Measurements from ENCODE around the gene LRIT3. TPM values are rescaled to one million over a fixed set of nuclear protein-coding genes. Genes with fewer than 3 reads are reported as not detected.
"Not testable (repeated sequence)": the region's sequence is repeated elsewhere in the genome, so short reads cannot be mapped to it uniquely, and the experiment has no call there.

Gene LRIT3
- total RNA-seq, 2 experiments from 2014 or later, result 0.17 TPM; not detected in 1

DNA sequence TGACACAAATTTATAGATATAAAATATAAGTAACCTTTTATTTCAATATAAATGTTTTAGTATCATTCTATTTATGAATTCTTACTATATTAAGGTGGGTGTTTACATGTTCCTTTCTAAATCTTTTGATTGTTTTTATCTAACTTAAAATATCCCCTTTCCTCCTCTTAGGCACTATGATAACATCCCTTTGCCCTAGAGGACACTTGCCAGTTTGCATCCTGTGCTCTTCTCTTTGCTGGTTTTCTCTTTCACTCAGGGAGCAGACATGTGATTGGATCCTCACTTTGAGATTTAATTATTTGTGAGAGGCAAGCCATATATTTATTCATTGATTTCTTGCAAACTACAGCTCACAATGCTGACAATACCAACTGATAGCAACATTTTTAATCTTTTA is 16.2 kb downstream of the LRIT3 start:
- no peaks in the 10 kb centered on the region for H3K4me1 Mint-ChIP-seq
- no peaks in the 10 kb centered on the region for H3K27me3 Mint-ChIP-seq
- peaks cover 2% of the 10 kb centered on the region for H3K9me3 Mint-ChIP-seq
- no peak overlapping the region for H3K27ac Mint-ChIP-seq
- POLR2A ChIA-PET, result no interaction called here
- H3K36me3 Mint-ChIP-seq, result no peaks in the 10 kb centered on the region
- H3K4me3 Mint-ChIP-seq, result no peak overlapping the region
- ATAC-seq (ENCODE audit: low read depth) (no peak), DNase-seq (no peak)

DNA sequence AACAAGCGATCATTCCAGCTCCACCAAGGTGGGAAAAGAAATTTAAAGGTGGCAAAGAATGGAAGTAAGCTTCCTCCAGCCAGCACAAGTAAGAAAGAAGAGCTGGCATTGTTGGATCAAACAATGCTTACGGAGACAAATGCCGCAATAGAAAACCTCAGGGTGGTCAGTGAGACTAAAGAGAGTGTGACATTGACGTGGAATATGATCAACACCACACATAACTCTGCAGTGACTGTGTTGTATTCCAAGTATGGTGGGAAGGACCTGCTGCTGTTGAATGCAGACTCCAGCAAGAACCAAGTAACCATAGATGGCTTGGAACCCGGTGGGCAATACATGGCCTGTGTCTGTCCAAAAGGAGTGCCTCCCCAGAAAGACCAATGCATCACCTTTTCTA is 22.2 kb downstream of the LRIT3 start:
- ATAC-seq (ENCODE audit: low read depth) (no peak), DNase-seq (no peak)
- Mint-ChIP-seq H3K9me3 (no peaks in the 10 kb centered on the region), H3K36me3 (no peaks in the 10 kb centered on the region), H3K4me1 (no peaks in the 10 kb centered on the region), H3K27me3 (no peaks in the 10 kb centered on the region), H3K27ac (no peak overlapping the region), H3K4me3 (no peak overlapping the region)
- POLR2A ChIA-PET, result no interaction called here

DNA sequence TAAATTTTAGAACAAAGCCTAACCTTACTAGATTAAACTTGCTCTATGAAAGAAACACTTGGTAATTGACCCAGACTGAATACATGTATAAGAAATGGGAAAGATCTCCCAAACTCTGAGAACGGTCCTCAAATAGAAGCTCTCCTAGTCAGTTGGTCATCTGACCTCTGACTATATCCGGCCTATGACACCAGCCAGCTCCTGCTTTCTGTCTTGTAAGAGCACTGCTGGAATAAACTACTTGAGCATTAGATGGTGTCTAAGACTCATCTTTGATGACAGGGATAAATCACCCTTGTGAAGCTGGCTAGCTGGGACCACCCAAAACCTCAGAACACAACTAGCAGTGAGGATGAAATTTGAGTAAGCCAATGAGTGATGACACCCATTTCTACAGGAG is 24.2 kb downstream of the LRIT3 start:
- POLR2A ChIA-PET, result interaction anchor here (0.5 kb wide), 1 partner anchor 172 kb away, joined by 5 read pairs; no protein-coding TSS in a partner anchor
- Mint-ChIP-seq H3K27ac (no peak overlapping the region), H3K4me1 (no peaks in the 10 kb centered on the region), H3K4me3 (no peak overlapping the region), H3K27me3 (no peaks in the 10 kb centered on the region), H3K36me3 (no peaks in the 10 kb centered on the region), H3K9me3 (no peaks in the 10 kb centered on the region)
- DNase-seq, result no peak
- no peak for ATAC-seq (ENCODE audit: low read depth)

DNA sequence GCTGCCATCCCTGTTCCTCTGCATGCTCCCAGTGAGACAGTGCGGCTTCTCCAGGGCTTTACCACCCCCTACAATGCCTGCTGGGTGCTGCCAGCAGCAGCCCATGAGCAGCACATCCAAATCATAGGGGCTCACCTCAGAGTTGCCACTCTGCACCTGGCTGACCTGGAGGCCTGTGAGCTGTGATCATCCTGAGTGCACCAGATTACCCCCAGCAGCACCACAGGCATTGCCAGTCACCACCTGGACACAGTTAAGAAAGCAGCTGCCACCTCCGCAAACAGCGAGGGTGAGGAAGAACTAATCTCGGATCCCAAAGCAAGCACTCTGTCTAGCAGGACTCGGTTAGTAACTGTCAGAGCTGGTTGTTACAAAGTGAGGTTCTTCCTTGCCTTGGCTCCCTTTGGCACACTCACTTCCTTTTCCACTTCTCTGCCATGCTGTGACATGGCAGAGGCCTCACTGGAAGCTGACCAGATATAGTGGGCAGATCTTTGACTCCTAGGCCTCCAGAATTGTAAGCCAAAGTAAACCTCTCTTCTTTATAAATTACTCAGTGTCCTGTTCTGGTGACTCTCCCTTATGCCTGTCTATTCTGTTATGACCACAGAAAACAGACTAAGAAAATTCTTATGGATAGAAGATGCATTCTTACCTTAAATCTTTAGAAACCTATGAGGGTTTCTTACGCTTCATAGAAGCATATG is 25.2 kb downstream of the LRIT3 start:
- no peak overlapping the region for H3K27ac Mint-ChIP-seq
- no peak for ATAC-seq (ENCODE audit: low read depth)
- H3K9me3 Mint-ChIP-seq, result no peaks in the 10 kb centered on the region
- no peak overlapping the region for H3K4me3 Mint-ChIP-seq
- H3K27me3 Mint-ChIP-seq, result no peaks in the 10 kb centered on the region
- POLR2A ChIA-PET, result no interaction called here
- H3K4me1 Mint-ChIP-seq, result no peaks in the 10 kb centered on the region
- no peak for DNase-seq
- no peaks in the 10 kb centered on the region for H3K36me3 Mint-ChIP-seq

DNA sequence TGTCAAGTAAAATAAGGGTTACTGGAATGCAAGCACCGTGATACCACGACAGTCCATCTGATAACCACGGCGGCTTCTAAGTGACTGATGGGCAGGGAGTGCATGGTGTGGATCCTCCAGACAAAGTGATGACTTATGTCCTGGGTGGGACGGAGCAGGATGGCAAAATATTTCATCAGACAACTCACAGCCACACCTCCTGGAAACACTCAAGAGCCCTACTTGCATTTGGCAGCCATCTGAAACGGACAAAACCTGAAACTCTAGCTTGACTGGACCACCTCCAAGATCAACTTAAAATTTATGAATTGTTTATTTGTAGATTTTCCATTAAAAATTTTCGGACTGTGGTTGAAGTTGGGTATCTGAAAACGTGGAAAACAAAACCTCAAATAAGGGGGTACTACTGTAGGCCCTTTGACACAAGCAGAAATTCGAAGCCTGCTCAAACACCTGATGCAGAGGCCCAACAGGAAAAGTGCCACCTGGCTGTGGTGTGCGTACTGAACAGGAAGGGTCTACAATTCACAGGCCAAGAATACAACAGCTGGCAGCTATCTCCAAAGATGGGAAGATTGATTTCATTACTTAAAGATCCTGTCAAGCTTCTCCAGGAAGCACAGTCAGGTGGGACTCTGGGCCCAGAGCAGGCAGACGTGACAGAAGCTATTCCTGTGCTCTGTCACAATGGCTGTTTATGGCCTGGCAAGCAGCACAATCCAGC is 26.0 kb downstream of the LRIT3 start:
- POLR2A ChIA-PET, result no interaction called here
- Mint-ChIP-seq H3K4me1 (no peaks in the 10 kb centered on the region), H3K27ac (no peak overlapping the region), H3K27me3 (no peaks in the 10 kb centered on the region), H3K4me3 (no peak overlapping the region), H3K9me3 (no peaks in the 10 kb centered on the region), H3K36me3 (no peaks in the 10 kb centered on the region)
- DNase-seq (no peak), ATAC-seq (ENCODE audit: low read depth) (no peak)

DNA sequence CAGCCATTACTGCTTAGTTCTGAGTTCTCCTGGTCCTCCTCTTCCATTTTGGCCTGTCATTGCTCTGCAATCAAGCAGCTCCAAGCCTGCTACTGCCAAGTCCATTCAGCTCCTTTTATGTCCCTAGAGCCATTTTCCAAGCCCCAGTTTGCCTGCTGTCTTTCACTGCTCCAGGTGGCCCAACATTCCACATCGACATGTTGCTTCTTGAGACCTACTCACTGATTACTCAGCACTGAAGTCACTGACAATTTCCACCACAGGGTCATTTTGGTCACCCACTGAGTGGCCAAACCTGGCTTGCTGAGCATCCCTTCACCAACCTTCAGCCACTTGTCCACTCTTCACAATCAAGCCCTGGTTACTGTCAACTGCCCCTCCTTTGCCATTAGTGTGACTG is 27.2 kb downstream of the LRIT3 start:
- H3K4me3 Mint-ChIP-seq, result no peak overlapping the region

DNA sequence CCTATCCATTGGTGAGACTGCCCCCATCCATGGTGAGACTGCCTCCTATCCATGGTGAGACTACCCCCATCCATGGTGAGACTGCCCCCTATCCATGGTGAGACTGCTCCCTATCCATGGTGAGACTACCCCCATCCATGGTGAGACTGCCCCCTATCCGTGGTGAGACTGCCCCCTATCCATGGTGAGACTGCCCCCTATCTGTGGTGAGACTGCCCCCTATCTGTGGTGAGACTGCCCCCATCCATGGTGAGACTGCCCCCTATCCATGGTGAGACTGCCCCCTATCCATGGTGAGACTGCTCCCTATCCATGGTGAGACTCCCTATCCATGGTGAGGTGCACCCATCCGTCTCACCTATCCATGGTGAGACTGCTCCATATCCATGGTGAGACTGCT is 27.6 kb downstream of the LRIT3 start:
- ATAC-seq (ENCODE audit: low read depth); H3K36me3 Mint-ChIP-seq; DNase-seq; H3K4me3 Mint-ChIP-seq; H3K27ac Mint-ChIP-seq; H3K27me3 Mint-ChIP-seq; H3K9me3 Mint-ChIP-seq; POLR2A ChIA-PET; H3K4me1 Mint-ChIP-seq: not testable (repeated sequence)

More for the DNA sequence above, 27.2 kb downstream of the LRIT3 start:
- Mint-ChIP-seq H3K27me3 (no peaks in the 10 kb centered on the region), H3K27ac (no peak overlapping the region), H3K36me3 (no peaks in the 10 kb centered on the region), H3K9me3 (no peaks in the 10 kb centered on the region), H3K4me1 (no peaks in the 10 kb centered on the region)
- POLR2A ChIA-PET, result no interaction called here
- DNase-seq, result no peak
- no peak for ATAC-seq (ENCODE audit: low read depth)

DNA sequence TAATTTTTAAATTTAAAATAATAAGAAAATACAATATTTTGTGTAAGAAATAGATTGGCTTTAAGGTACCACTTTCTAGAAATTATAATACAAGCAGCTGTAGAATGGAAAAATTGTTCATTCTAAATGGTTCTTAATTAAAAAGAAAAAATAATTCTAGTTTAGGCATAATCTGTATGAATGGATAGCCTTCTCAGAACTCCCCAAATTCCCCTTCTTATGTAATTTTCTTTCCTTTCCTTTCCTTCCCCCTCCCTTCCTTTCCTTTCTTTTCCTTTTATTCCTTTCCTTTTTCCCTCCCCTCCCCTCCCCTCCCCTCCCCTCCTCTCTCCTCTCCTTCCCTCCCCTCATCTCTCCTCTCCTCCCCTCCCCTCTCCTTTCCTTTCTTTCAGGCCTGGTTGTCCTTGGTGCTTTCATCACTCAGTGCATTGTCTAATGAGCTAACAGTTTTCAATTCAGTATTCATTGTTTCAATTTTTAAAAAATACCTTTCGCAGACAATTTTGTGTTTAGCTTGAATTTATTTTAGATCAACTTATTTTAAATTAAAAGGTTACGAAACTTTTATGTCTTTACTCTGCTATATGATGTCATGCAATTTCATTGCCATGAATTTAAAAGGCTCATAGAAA is 28.8 kb downstream of the LRIT3 start:
- no peaks in the 10 kb centered on the region for H3K36me3 Mint-ChIP-seq
- POLR2A ChIA-PET, result no interaction called here
- no peak overlapping the region for H3K4me3 Mint-ChIP-seq
- no peak for ATAC-seq (ENCODE audit: low read depth)
- H3K27ac Mint-ChIP-seq, result no peak overlapping the region
- no peaks in the 10 kb centered on the region for H3K9me3 Mint-ChIP-seq
- no peaks in the 10 kb centered on the region for H3K27me3 Mint-ChIP-seq
- DNase-seq, result no peak
- no peaks in the 10 kb centered on the region for H3K4me1 Mint-ChIP-seq

DNA sequence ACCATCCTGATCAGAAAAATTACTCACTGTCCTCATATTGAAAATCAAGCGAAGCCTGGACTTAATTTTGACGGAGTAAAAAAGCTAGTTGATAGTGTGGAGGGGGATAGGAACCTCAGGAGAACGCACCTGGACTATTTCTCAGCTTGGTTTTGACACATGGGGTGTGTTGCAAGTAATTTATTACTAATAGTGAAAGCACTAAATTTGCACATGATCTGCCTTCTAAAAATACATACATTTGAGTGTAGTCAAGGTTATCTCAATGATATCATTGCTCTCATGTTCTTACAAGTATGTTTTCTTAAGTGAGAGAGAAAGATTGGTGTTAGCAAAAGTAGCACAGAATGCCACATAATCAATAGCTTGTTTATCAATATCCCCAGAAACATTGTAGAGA is 29.5 kb downstream of the LRIT3 start:
- no peaks in the 10 kb centered on the region for H3K9me3 Mint-ChIP-seq
- POLR2A ChIA-PET, result no interaction called here
- H3K27me3 Mint-ChIP-seq, result no peaks in the 10 kb centered on the region
- DNase-seq (no peak), ATAC-seq (ENCODE audit: low read depth) (no peak)
- H3K36me3 Mint-ChIP-seq, result no peaks in the 10 kb centered on the region
- no peaks in the 10 kb centered on the region for H3K4me1 Mint-ChIP-seq
- H3K27ac Mint-ChIP-seq, result no peak overlapping the region
- H3K4me3 Mint-ChIP-seq, result no peak overlapping the region

DNA sequence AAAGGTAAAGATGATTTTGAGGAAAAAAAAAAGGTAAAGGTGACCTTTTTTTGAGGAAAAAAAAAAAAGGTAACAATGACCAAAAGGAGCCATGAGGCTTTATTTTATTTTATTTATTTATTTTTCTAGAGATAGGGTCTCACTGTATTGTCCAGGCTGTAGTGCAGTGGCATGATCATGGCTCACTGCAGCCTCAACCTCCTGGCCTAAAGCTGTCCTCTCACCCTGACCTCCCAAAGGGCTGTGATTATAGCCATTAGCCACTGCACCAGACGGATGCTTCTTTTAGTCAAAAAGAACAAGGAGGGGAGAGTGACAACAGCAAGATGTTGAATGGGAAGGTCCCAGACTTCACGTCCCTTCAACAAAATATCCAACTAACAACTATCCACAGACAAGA is 30.4 kb downstream of the LRIT3 start:
- Mint-ChIP-seq H3K27ac (no peak overlapping the region), H3K9me3 (no peaks in the 10 kb centered on the region), H3K4me3 (no peak overlapping the region), H3K4me1 (no peaks in the 10 kb centered on the region), H3K27me3 (no peaks in the 10 kb centered on the region), H3K36me3 (no peaks in the 10 kb centered on the region)
- no peak for DNase-seq
- POLR2A ChIA-PET, result no interaction called here
- ATAC-seq (ENCODE audit: low read depth), result no peak

DNA sequence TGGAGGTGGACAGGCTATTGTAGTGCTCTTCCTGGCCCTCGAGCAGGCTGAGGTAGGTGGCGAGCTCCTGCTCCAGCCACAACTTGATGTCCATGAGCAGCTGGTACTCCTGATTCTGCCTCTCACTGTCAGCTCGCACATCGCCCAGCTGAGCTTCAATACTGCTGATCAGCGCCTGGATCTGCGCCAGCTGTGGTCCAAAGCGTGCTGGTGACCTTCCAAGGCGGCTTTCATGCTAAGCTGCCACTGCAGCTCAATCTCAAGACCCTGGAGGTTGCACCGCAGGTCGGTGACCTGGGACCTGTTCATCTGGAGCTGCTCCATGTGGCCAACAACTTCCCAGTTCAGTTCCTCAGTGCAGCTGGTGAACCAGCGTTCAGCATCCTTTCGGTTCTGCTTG is 31.2 kb downstream of the LRIT3 start:
- Mint-ChIP-seq H3K27me3 (peaks cover 2% of the 10 kb centered on the region), H3K9me3 (no peaks in the 10 kb centered on the region), H3K4me1 (no peaks in the 10 kb centered on the region), H3K27ac (no peak overlapping the region), H3K36me3 (no peaks in the 10 kb centered on the region), H3K4me3 (no peak overlapping the region)
- ATAC-seq (ENCODE audit: low read depth) (no peak), DNase-seq (no peak)
- POLR2A ChIA-PET, result no interaction called here

DNA sequence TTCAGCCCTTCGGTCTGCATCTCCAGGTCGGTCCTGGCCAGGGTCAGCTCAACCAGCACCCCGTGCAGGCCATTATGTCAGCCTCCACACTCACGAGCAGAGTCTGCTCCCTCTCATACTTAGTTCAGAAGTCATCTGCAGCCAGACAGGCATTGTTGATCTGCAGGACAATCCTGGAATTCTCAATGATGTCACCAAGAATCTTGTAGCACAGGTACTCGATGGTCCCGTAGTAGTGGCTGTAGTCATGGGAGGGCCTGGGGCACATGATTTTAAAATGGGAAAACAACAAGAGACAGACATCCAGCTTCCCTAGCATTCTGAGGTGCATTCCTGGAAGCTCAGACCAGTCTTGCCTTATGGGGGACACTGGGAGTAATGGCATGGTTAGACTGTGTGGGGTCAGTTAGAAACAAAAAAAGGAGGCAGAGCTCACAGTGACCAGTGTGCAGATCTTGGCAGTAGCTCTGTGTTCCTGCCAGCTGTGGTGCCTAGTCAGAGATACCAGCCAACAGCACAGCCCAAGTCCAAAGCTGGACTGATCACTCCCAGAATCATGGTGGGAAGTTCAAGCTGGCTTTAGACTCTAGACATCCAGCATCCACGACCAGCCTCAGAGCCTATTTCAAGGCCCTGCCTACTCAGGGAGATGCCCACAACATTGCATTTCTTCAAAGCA is 31.9 kb downstream of the LRIT3 start:
- Mint-ChIP-seq H3K27ac (no peak overlapping the region), H3K27me3 (peaks cover 2% of the 10 kb centered on the region), H3K4me1 (no peaks in the 10 kb centered on the region), H3K4me3 (no peak overlapping the region), H3K9me3 (no peaks in the 10 kb centered on the region), H3K36me3 (no peaks in the 10 kb centered on the region)
- ATAC-seq (ENCODE audit: low read depth), result no peak
- POLR2A ChIA-PET, result no interaction called here
- DNase-seq, result no peak

DNA sequence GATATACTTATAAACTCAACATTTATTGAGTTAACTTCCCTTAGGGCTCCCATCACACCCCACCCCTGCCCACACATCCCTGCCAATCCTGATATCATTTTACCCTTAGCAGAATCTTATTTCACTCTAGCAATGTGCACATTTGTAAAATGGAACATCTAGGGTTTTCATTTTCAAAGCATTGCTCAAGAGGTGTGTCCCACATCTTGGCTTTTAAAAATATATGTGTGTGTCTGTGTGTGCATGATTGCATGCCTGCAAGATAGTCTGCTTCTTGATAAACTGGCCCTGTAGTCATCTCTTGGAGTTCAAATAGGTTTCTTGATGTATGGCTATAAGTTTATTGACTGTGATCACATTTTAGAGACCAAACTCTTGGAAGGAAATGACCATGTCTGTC is 38.4 kb downstream of the LRIT3 start:
- Mint-ChIP-seq H3K4me1 (no peaks in the 10 kb centered on the region), H3K4me3 (no peak overlapping the region), H3K9me3 (no peaks in the 10 kb centered on the region), H3K27ac (no peak overlapping the region), H3K36me3 (no peaks in the 10 kb centered on the region), H3K27me3 (peaks cover 7% of the 10 kb centered on the region)
- no peak for ATAC-seq (ENCODE audit: low read depth)
- no peak for DNase-seq
- POLR2A ChIA-PET, result no interaction called here

DNA sequence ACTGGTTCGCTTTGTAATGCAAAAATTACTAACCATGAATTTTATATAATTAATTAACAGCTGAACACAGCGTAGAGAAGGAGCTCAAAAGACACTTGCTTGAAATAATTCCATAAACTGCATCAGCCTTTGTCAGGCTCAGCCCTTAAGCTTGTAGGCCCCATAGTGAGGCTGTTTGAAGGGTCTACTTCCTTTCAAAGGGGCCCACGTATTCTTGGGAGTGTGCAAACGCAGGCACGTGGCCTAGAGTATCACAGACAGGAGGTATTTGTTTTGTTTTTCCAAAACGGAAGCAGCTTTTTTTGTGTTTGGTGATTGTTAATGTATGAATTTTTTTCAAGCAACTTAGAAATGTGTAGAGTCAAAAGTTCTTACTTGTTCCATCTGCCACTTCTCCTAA is 39.2 kb downstream of the LRIT3 start:
- ATAC-seq (ENCODE audit: low read depth) (no peak), DNase-seq (no peak)
- Mint-ChIP-seq H3K4me1 (no peaks in the 10 kb centered on the region), H3K27ac (no peak overlapping the region), H3K36me3 (no peaks in the 10 kb centered on the region), H3K4me3 (no peak overlapping the region), H3K27me3 (peaks cover 7% of the 10 kb centered on the region), H3K9me3 (no peaks in the 10 kb centered on the region)
- POLR2A ChIA-PET, result no interaction called here
